AG04449 (cell line): ENCODE results near the gene GZMM.
A peak's percentile ranks its signal among the peaks of the same experiment; 100 is the strongest.

Source experiments
- CTCF ChIA-PET: fragments of 350-600 bp; formaldehyde crosslinking; extraction: SDS; loops from one replicate; lab custom pipeline; 2021; ENCODE audit warnings: antibody characterized with exemption; lab: Yijun Ruan, JAX
- POLR2A ChIA-PET: fragments of 400-600, 350-600 bp; formaldehyde crosslinking; extraction: SDS; loops from one replicate; lab custom pipeline; 2020; ENCODE audit warnings: antibody characterized with exemption, inconsistent platforms; lab: Yijun Ruan, JAX
- DNase-seq: peaks from one replicate; pipeline ENCODE4 v3.0.0-alpha.2; 2010; ENCODE audit warnings: low read depth, low spot score
- H3K4me3 ChIP-seq: 2 replicates; pipeline ENCODE4 v1.5.1; 2011; ENCODE audit warnings: low read depth, mild to moderate bottlenecking, control low read depth, low read length
- TF ChIP-seq, protein P1 (sequence below): IDR thresholded peaks from one replicate; pipeline ENCODE4 v1.5.1; 2011; ENCODE audit warnings: mild to moderate bottlenecking, moderate library complexity, low read length, control low read depth, inconsistent platforms; ENCODE audit not compliant: insufficient read depth; ENCODE audit errors: missing control alignments

GZMM gene

DNA sequence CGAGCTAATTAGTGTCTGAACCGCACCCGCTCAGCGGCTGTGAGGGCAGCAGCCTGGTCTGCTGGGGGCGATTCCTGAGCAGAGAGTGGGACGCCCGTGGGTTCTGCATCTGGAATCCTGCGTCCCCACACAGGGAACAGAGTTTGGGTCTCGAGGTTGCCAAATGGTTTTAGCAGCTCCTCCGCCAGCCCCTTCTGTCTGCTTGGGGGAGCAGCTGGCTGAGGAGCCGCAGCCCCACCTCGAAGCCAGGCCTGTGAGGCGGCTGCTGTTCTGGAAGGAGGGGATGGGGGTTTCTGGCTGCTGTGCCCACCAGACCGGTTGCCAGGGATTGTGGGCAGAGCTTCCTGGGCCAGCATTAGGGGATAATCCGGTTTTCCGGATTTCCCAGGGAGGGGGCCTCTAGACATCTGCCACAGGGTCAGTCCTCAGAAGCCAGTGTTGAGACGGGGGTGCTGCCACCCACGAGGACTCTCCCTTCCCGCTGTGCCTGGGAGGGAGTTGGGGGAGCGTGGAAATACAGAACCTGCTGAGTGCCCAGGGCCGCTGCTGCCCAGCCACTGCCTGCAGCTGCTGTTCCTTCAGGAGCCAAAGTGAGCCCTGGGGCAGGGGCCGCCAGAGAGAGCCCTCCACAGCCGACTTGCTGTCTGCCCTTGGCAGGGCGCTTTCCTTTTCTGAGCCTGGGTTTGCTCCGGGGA lies 10.3 kb upstream of the GZMM start:
- TF ChIP-seq, protein P1, sequence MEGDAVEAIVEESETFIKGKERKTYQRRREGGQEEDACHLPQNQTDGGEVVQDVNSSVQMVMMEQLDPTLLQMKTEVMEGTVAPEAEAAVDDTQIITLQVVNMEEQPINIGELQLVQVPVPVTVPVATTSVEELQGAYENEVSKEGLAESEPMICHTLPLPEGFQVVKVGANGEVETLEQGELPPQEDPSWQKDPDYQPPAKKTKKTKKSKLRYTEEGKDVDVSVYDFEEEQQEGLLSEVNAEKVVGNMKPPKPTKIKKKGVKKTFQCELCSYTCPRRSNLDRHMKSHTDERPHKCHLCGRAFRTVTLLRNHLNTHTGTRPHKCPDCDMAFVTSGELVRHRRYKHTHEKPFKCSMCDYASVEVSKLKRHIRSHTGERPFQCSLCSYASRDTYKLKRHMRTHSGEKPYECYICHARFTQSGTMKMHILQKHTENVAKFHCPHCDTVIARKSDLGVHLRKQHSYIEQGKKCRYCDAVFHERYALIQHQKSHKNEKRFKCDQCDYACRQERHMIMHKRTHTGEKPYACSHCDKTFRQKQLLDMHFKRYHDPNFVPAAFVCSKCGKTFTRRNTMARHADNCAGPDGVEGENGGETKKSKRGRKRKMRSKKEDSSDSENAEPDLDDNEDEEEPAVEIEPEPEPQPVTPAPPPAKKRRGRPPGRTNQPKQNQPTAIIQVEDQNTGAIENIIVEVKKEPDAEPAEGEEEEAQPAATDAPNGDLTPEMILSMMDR: no peak
- ChIA-PET CTCF (interaction anchor here (1.2 to 10.3 kb wide), 5 partner anchors 9 to 51 kb away, joined by 3 to 113 read pairs (median 5); no protein-coding TSS in a partner anchor), POLR2A (interaction anchor here (1.0 to 2.1 kb wide), 2 partner anchors 13 to 18 kb away, joined by 3 to 6 read pairs; no protein-coding TSS in a partner anchor)
- no peak for DNase-seq
- H3K4me3 ChIP-seq: peak overlapping the region; percentile 86

DNA sequence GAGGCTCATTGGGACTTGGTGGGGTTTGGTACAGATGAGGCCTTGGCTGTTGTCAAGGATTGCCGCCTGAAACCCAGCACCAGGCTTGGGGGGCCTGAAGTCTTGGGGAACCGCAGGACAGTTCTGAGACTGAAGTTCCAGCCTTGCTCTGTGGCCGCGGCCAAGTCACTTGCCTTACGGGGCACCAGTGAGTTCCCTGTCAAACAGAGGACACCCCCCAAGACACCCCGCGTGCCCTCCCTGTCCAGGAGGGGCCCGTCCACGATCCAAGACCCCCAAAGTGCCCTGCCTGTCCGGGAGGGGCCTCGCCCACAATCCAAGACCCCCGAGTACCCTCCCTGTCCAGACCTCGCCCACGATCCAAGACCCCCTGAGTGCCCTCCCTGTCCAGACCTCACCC lies 9.8 kb upstream of the GZMM start:
- ChIA-PET POLR2A (no interaction called here), CTCF (interaction anchor here (2.5 kb wide), 1 partner anchor 28 kb away, joined by 14 read pairs; no protein-coding TSS in a partner anchor)
- H3K4me3 ChIP-seq: peak overlapping the region; percentile 86; the same call in 1 of the 2 replicates
- no peak for DNase-seq
- TF ChIP-seq, protein P1: no peak

DNA sequence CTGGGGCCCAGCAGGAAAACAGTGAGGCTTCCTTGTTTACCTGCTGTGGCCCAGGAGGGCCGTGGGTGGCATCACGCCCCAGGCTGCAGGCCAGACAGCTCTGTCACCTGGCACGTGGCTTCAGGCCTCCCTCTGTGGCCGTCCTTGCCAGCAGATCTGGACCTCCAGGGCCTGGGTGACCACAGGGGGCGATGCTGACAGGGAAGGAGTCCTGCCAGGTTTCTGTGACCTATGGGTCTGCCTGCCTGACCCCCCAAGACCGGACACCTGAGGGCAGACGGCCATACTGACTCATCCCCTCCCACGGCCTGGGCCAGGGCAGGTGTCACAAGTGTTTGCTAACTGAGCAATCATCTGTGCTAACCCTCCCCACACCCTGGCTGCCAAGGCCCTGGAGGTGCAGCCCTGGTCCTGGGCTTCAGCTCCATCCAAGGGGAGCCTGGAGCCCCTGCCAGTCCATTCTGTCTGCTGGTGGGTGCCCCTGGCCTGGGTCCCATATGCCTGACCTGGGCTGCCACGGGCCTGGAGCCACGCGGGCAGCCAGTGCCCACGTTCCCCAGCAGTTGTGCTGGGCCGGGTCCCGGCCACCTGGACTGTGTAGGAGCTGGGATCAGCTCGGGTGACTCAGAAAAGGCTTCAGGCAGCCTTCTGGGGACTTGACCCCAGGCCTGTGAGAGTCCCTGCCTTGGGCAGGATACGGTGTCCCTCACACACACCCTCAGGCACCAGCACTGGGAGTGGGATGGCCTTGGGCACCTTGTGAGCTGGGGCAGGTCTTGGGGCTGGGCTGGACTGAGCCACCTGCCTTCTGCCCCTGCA lies 8.6 kb upstream of the GZMM start:
- H3K4me3 ChIP-seq: no peak overlapping the region
- ChIA-PET CTCF (interaction anchor here (1.3 kb wide), 1 partner anchor 24 kb away, joined by 3 read pairs; no protein-coding TSS in a partner anchor), POLR2A (no interaction called here)
- TF ChIP-seq, protein P1: no peak
- DNase-seq: no peak

DNA sequence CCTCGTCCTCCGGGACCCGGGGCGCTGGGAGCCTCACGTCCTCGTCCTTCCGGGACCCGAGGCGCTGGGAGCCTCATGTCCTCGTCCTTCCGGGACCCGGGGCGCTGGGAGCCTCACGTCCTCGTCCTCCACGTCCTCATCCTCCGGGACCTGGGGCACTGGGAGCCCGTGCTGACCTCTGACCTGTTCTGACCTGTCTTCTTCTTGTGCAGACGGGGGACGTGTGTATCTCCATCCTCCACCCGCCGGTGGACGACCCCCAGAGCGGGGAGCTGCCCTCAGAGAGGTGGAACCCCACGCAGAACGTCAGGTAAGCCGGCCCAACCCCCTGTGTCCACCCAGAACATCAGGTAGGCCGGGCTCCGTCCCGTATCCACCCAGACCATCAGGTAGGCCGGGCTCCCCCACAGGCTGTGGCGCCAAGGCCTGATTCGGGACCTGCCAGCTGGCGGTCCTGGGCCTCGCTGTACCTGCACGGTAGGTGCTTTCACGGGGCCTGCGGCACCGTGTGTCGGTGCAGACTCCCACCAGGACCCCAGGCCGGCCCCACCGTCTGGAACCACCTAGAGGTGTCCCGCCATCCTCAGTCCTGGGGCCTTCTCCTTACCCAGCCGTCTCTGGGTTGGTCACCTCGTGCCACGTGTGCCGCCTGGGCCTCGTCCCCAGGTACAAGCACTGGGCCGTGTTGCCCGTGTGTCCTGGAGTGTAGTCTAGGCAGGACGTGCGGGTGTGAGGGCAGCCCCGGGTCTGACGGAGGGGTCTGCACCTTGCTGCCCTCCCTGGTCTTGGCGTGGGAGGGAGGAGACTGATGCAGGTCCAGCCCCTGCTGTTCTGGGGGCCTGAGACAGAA lies 7.6 kb upstream of the GZMM start:
- no peak for DNase-seq
- no peak overlapping the region for H3K4me3 ChIP-seq
- CTCF ChIA-PET: interaction anchor here (1.1 to 1.3 kb wide), 2 partner anchors 10 to 25 kb away, joined by 3 read pairs; no protein-coding TSS in a partner anchor
- TF ChIP-seq, protein P1: no peak
- POLR2A ChIA-PET: no interaction called here

DNA sequence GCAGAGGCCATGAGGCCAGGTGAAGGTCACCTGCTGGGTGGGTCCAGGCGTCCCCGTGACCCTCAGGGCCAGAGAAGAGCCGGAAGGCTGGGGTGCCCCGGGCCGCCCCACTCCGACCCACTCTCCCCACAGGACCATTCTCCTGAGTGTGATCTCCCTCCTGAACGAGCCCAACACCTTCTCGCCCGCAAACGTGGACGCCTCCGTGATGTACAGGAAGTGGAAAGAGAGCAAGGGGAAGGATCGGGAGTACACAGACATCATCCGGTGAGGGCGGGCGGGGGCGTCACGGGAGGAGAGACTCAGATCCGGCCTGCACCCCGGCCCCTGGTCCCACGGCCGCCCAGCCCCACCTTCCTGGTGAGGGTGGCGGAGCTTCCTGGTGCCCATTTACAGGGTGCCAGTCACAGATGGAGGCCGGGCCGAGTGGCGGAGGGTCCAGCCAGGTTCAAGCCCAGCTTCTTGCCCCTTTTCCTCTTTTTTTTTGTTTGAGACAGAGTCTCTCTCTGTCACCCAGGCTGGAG lies 6.9 kb upstream of the GZMM start:
- no peak for DNase-seq
- ChIA-PET POLR2A (no interaction called here), CTCF (interaction anchor here (1.1 kb wide), 1 partner anchor 9 kb away, joined by 3 read pairs; no protein-coding TSS in a partner anchor)
- H3K4me3 ChIP-seq: no peak overlapping the region
- TF ChIP-seq, protein P1: no peak
